ENCODE data around the gene FAM13A. TPM values are rescaled to one million over a fixed set of nuclear protein-coding genes. Genes with fewer than 3 reads are reported as not detected.

Gene FAM13A
- total RNA-seq, 2 donors from 2014 or later: 2.2 to 6.6 TPM

GRCh38 chr4:88788424-88788823 lies 268.6 kb downstream of the FAM13A start:
- Mint-ChIP-seq H3K36me3 (no peaks in the 10 kb centered on the region), H3K27ac (no peak overlapping the region), H3K9me3 (no peaks in the 10 kb centered on the region)
- ATAC-seq (no peak), DNase-seq (ENCODE audit: low spot score in 2 of 2) (no peak)

GRCh38 chr4:88786011-88786410 lies 271.0 kb downstream of the FAM13A start:
- H3K27ac Mint-ChIP-seq: no peak overlapping the region
- H3K9me3 Mint-ChIP-seq: no peaks in the 10 kb centered on the region
- ATAC-seq: no peak
- DNase-seq (ENCODE audit: low spot score in 2 of 2): no peak
- H3K36me3 Mint-ChIP-seq: no peaks in the 10 kb centered on the region

GRCh38 chr4:88780389-88780788 lies 276.6 kb downstream of the FAM13A start:
- no peaks in the 10 kb centered on the region for H3K36me3 Mint-ChIP-seq
- H3K9me3 Mint-ChIP-seq: no peaks in the 10 kb centered on the region
- no peak overlapping the region for H3K27ac Mint-ChIP-seq
- no peak for ATAC-seq
- no peak for DNase-seq (ENCODE audit: low spot score in 2 of 2)

GRCh38 chr4:88779431-88779830 lies 277.6 kb downstream of the FAM13A start:
- Mint-ChIP-seq H3K9me3 (no peaks in the 10 kb centered on the region), H3K36me3 (peaks cover 0 to 5% of the 10 kb centered on the region in 2 donors), H3K27ac (no peak overlapping the region)
- ATAC-seq: no peak
- no peak for DNase-seq (ENCODE audit: low spot score in 2 of 2)

- ATAC-seq (no peak), DNase-seq (ENCODE audit: low spot score in 2 of 2) (no peak)
- Mint-ChIP-seq H3K9me3 (no peaks in the 10 kb centered on the region), H3K27ac (no peak overlapping the region), H3K36me3 (peaks cover 0 to 15% of the 10 kb centered on the region in 2 donors)
Observed at GRCh38 chr4:88775529-88775928, 281.5 kb downstream of the FAM13A start.

- DNase-seq (ENCODE audit: low spot score in 2 of 2): no peak
- H3K27ac Mint-ChIP-seq: no peak overlapping the region
- H3K36me3 Mint-ChIP-seq: peaks cover 0 to 15% of the 10 kb centered on the region in 2 donors
- ATAC-seq: no peak
- H3K9me3 Mint-ChIP-seq: no peaks in the 10 kb centered on the region
Observed at GRCh38 chr4:88775026-88775425, 282.0 kb downstream of the FAM13A start.

GRCh38 chr4:88771883-88772450 lies 285.0 kb downstream of the FAM13A start:
- no peak for ATAC-seq
- H3K36me3 Mint-ChIP-seq: peaks cover 0 to 15% of the 10 kb centered on the region in 2 donors
- DNase-seq (ENCODE audit: low spot score in 2 of 2): no peak
- H3K27ac Mint-ChIP-seq: no peak overlapping the region
- H3K9me3 Mint-ChIP-seq: no peaks in the 10 kb centered on the region

GRCh38 chr4:88765729-88766128 lies 291.3 kb downstream of the FAM13A start:
- ATAC-seq: no peak
- Mint-ChIP-seq H3K27ac (no peak overlapping the region), H3K9me3 (no peaks in the 10 kb centered on the region), H3K36me3 (no peaks in the 10 kb centered on the region)
- DNase-seq (ENCODE audit: low spot score in 2 of 2): no peak

- no peak for DNase-seq (ENCODE audit: low spot score in 2 of 2)
- ATAC-seq: no peak
- Mint-ChIP-seq H3K27ac (no peak overlapping the region), H3K9me3 (no peaks in the 10 kb centered on the region), H3K36me3 (no peaks in the 10 kb centered on the region)
Observed at GRCh38 chr4:88763075-88763474, 293.9 kb downstream of the FAM13A start.

GRCh38 chr4:88761861-88762523 lies 295.0 kb downstream of the FAM13A start:
- no peaks in the 10 kb centered on the region for H3K9me3 Mint-ChIP-seq
- DNase-seq (ENCODE audit: low spot score in 2 of 2): no peak
- no peak for ATAC-seq
- H3K27ac Mint-ChIP-seq: no peak overlapping the region
- H3K36me3 Mint-ChIP-seq: no peaks in the 10 kb centered on the region

- Mint-ChIP-seq H3K27ac (no peak overlapping the region), H3K9me3 (no peaks in the 10 kb centered on the region), H3K36me3 (no peaks in the 10 kb centered on the region)
- no peak for ATAC-seq
- no peak for DNase-seq (ENCODE audit: low spot score in 2 of 2)
Observed at GRCh38 chr4:88761342-88761741, 295.6 kb downstream of the FAM13A start.

GRCh38 chr4:88759895-88760290 lies 297.1 kb downstream of the FAM13A start:
- ATAC-seq: no peak
- no peaks in the 10 kb centered on the region for H3K9me3 Mint-ChIP-seq
- no peaks in the 10 kb centered on the region for H3K36me3 Mint-ChIP-seq
- no peak overlapping the region for H3K27ac Mint-ChIP-seq
- no peak for DNase-seq (ENCODE audit: low spot score in 2 of 2)

- H3K36me3 Mint-ChIP-seq: no peaks in the 10 kb centered on the region
- DNase-seq (ENCODE audit: low spot score in 2 of 2): no peak
- H3K27ac Mint-ChIP-seq: no peak overlapping the region
- ATAC-seq: no peak
- H3K9me3 Mint-ChIP-seq: no peaks in the 10 kb centered on the region
Observed at GRCh38 chr4:88759039-88759894, 297.7 kb downstream of the FAM13A start.

- no peaks in the 10 kb centered on the region for H3K9me3 Mint-ChIP-seq
- DNase-seq (ENCODE audit: low spot score in 2 of 2) (no peak), ATAC-seq (no peak)
- no peaks in the 10 kb centered on the region for H3K36me3 Mint-ChIP-seq
- no peak overlapping the region for H3K27ac Mint-ChIP-seq
Observed at GRCh38 chr4:88758264-88758663, 298.7 kb downstream of the FAM13A start.

GRCh38 chr4:88757776-88758175 lies 299.2 kb downstream of the FAM13A start:
- Mint-ChIP-seq H3K36me3 (no peaks in the 10 kb centered on the region), H3K27ac (no peak overlapping the region), H3K9me3 (no peaks in the 10 kb centered on the region)
- DNase-seq (ENCODE audit: low spot score in 2 of 2) (no peak), ATAC-seq (no peak)

- no peak overlapping the region for H3K27ac Mint-ChIP-seq
- ATAC-seq (no peak), DNase-seq (ENCODE audit: low spot score in 2 of 2) (no peak)
- no peaks in the 10 kb centered on the region for H3K36me3 Mint-ChIP-seq
- H3K9me3 Mint-ChIP-seq: no peaks in the 10 kb centered on the region
Observed at GRCh38 chr4:88757067-88757466, 299.9 kb downstream of the FAM13A start.

GRCh38 chr4:88756149-88756548 lies 300.8 kb downstream of the FAM13A start:
- no peak for ATAC-seq
- Mint-ChIP-seq H3K27ac (no peak overlapping the region), H3K9me3 (no peaks in the 10 kb centered on the region), H3K36me3 (no peaks in the 10 kb centered on the region)
- DNase-seq (ENCODE audit: low spot score in 2 of 2): no peak
